ENCODE measurements around the gene CUBN. TPM values are rescaled to one million over a fixed set of nuclear protein-coding genes. Genes with fewer than 3 reads are reported as not detected.

The CUBN gene
- total RNA-seq, 1 experiment from 2014 or later = 1.3 TPM

DNA sequence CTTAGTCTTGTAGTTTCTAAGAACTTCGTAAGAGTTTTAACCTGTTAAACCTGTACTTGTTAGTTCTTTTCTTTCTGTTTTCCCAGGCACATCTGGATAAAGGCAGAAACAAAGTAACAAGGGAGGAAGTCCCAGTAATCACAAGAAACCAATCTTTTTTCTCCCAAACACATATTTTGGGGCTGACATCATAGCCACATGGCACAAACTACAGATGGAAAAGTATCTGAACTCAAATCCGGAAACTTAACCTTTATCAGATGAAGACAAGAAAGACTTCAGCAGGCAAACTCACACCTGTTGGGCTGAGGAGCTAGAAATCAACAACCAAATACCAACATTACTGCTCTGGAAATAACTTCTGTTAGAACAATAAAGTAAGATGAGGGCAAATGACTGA lies 67.1 kb downstream of the CUBN start:
- TF ChIP-seq POLR2AphosphoS5 (IDR thresholded peaks at IDR 0.05; ENCODE audit: low read depth, low read length) (no peak), CTCF (IDR thresholded peaks at IDR 0.05) (no peak), SIN3A (IDR thresholded peaks at IDR 0.05; ENCODE audit: borderline replicate concordance, insufficient read depth, low read depth, low read length) (no peak), TCF7L2 (IDR thresholded peaks at IDR 0.05; ENCODE audit: low read depth, low read length) (no peak)
- TF ChIP-seq, protein P1, sequence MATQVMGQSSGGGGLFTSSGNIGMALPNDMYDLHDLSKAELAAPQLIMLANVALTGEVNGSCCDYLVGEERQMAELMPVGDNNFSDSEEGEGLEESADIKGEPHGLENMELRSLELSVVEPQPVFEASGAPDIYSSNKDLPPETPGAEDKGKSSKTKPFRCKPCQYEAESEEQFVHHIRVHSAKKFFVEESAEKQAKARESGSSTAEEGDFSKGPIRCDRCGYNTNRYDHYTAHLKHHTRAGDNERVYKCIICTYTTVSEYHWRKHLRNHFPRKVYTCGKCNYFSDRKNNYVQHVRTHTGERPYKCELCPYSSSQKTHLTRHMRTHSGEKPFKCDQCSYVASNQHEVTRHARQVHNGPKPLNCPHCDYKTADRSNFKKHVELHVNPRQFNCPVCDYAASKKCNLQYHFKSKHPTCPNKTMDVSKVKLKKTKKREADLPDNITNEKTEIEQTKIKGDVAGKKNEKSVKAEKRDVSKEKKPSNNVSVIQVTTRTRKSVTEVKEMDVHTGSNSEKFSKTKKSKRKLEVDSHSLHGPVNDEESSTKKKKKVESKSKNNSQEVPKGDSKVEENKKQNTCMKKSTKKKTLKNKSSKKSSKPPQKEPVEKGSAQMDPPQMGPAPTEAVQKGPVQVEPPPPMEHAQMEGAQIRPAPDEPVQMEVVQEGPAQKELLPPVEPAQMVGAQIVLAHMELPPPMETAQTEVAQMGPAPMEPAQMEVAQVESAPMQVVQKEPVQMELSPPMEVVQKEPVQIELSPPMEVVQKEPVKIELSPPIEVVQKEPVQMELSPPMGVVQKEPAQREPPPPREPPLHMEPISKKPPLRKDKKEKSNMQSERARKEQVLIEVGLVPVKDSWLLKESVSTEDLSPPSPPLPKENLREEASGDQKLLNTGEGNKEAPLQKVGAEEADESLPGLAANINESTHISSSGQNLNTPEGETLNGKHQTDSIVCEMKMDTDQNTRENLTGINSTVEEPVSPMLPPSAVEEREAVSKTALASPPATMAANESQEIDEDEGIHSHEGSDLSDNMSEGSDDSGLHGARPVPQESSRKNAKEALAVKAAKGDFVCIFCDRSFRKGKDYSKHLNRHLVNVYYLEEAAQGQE (IDR thresholded peaks at IDR 0.05; ENCODE audit: insufficient read depth in 1 of 2, low read depth in 2 of 2, low read length in 1 of 2) = no peak
- Histone ChIP-seq H3K36me3 (ENCODE audit: control insufficient read depth, insufficient read depth, low read length) (no peaks in the 10 kb centered on the region), H3K9me3 (ENCODE audit: control insufficient read depth, insufficient read depth, low read depth, low read length) (no peaks in the 10 kb centered on the region), H3K4me3 (ENCODE audit: low read depth in 2 of 2, low read length in 2 of 2) (peak overlapping the region in 1 of 2 experiments; percentile 32; a peak in 2 of 4 replicates), H3K4me1 (ENCODE audit: control insufficient read depth, insufficient read depth, low read length) (peaks cover 57% of the 10 kb centered on the region), H3K27ac (ENCODE audit: low read length) (peak overlapping the region; percentile 97), H3K27me3 (ENCODE audit: control insufficient read depth, insufficient read depth, low read length) (no peaks in the 10 kb centered on the region)
- ChIA-PET CTCF (no interaction called here), POLR2A (interaction anchor here (1.0 kb wide), 1 partner anchor 171 kb away, joined by 4 read pairs; no protein-coding TSS in a partner anchor)
- peak; percentile 21 for ATAC-seq
- BruUV-seq (replicated peaks) = TSS peak; percentile 85
- peak; percentile 56 for DNase-seq (ENCODE audit: low read depth, low spot score)
- intact Hi-C loops (cut with micrococcal nuclease; ENCODE audit: unreplicated experiment) (loop anchor here (5.0 to 10.0 kb wide), 4 partner anchors 40 to 162 kb away; partner anchors contain the start of gene VIM), in situ Hi-C loops (cut with HindIII; ENCODE audit: low pct_unique_long_range_greater_than_20kb, low sequenced_read_pairs) (no loop called here)

GRCh38 chr10:17062009-17062408 lies 67.6 kb downstream of the CUBN start:
- DNase-seq (ENCODE audit: low read depth, low spot score) (no peak), ATAC-seq (no peak)
- no TSS peak for BruUV-seq (replicated peaks)
- Histone ChIP-seq H3K4me3 (ENCODE audit: low read depth in 2 of 2, low read length in 2 of 2) (no peak overlapping the region), H3K36me3 (ENCODE audit: control insufficient read depth, insufficient read depth, low read length) (no peaks in the 10 kb centered on the region), H3K27me3 (ENCODE audit: control insufficient read depth, insufficient read depth, low read length) (no peaks in the 10 kb centered on the region), H3K4me1 (ENCODE audit: control insufficient read depth, insufficient read depth, low read length) (peaks cover 54% of the 10 kb centered on the region), H3K27ac (ENCODE audit: low read length) (peak overlapping the region; percentile 97), H3K9me3 (ENCODE audit: control insufficient read depth, insufficient read depth, low read depth, low read length) (peaks cover 2% of the 10 kb centered on the region; the same call in 1 of the 2 replicates)
- in situ Hi-C loops (cut with HindIII; ENCODE audit: low pct_unique_long_range_greater_than_20kb, low sequenced_read_pairs) = no loop called here
- POLR2A ChIA-PET = no interaction called here
- TF ChIP-seq TCF7L2 (IDR thresholded peaks at IDR 0.05; ENCODE audit: low read depth, low read length) = no peak
- no peak for TF ChIP-seq POLR2AphosphoS5 (IDR thresholded peaks at IDR 0.05; ENCODE audit: low read depth, low read length)
- CTCF ChIA-PET = no interaction called here
- intact Hi-C loops (cut with micrococcal nuclease; ENCODE audit: unreplicated experiment) = loop anchor here (5.0 to 10.0 kb wide), 4 partner anchors 40 to 163 kb away; partner anchors contain the start of gene VIM

- peak overlapping the region; percentile 97 for H3K27ac ChIP-seq (ENCODE audit: low read length)
- in situ Hi-C loops (cut with HindIII; ENCODE audit: low pct_unique_long_range_greater_than_20kb, low sequenced_read_pairs) (no loop called here), intact Hi-C loops (cut with micrococcal nuclease; ENCODE audit: unreplicated experiment) (loop anchor here (5.0 to 10.0 kb wide), 4 partner anchors 39 to 163 kb away; partner anchors contain the start of gene VIM)
- TF ChIP-seq SIN3A (IDR thresholded peaks at IDR 0.05; ENCODE audit: borderline replicate concordance, insufficient read depth, low read depth, low read length) (no peak), CTCF (IDR thresholded peaks at IDR 0.05) (no peak), POLR2AphosphoS5 (IDR thresholded peaks at IDR 0.05; ENCODE audit: low read depth, low read length) (no peak), TCF7L2 (IDR thresholded peaks at IDR 0.05; ENCODE audit: low read depth, low read length) (no peak)
- TF ChIP-seq, protein P1 (IDR thresholded peaks at IDR 0.05; ENCODE audit: insufficient read depth in 1 of 2, low read depth in 2 of 2, low read length in 1 of 2) = no peak
- DNase-seq (ENCODE audit: low read depth, low spot score) = no peak
- H3K27me3 ChIP-seq (ENCODE audit: control insufficient read depth, insufficient read depth, low read length) = no peaks in the 10 kb centered on the region
- ChIA-PET POLR2A (interaction anchor here (0.6 kb wide), 1 partner anchor 95 kb away, joined by 4 read pairs; no protein-coding TSS in a partner anchor), CTCF (no interaction called here)
- H3K4me1 ChIP-seq (ENCODE audit: control insufficient read depth, insufficient read depth, low read length) = peaks cover 49% of the 10 kb centered on the region
- H3K9me3 ChIP-seq (ENCODE audit: control insufficient read depth, insufficient read depth, low read depth, low read length) = peaks cover 5% of the 10 kb centered on the region; the same call in 1 of the 2 replicates
- H3K36me3 ChIP-seq (ENCODE audit: control insufficient read depth, insufficient read depth, low read length) = no peaks in the 10 kb centered on the region
- no peak for ATAC-seq
- BruUV-seq (replicated peaks) = no TSS peak
- H3K4me3 ChIP-seq (ENCODE audit: low read depth in 2 of 2, low read length in 2 of 2) = no peak overlapping the region
Observed at GRCh38 chr10:17061418-17061817, 68.2 kb downstream of the CUBN start.

Data from Panc1 (cell line).